ENCODE data around the gene ADAMTS4.

DNA sequence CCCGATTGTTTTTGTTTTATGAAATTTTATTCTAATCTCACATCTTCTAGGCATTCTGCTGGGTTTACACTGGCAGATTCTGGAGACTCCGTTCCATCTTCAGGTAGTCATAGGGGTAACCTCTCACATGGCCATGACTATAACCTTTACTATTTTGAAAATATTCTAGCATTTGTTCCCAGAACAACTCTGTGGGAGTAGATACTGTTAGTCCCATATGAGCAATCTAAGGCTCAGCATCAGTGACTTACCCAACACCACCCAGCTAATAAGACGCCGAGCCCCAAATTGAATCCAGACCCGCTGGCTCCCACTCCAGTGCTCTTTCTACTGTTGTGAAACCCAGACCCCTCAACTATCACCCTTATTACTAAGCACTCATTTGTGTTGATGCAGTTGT, 9.8 kb downstream of the ADAMTS4 start:
- TF ChIP-seq EZH2 (IDR thresholded peaks at IDR 0.05; ENCODE audit: insufficient read depth, poor library complexity, severe bottlenecking): no peak
- no peak for TF ChIP-seq EZH2phosphoT487 (IDR thresholded peaks at IDR 0.05; ENCODE audit: insufficient read depth, low read depth)

Data from GM23248 (cell line).